ENCODE results near the gene PBX1. TPM values are rescaled to one million over a fixed set of nuclear protein-coding genes. Genes with fewer than 3 reads are reported as not detected.

Gene PBX1
- total and polyA plus RNA-seq, 4 donors: 2.2 to 17.3 (median 5.1) TPM

DNA sequence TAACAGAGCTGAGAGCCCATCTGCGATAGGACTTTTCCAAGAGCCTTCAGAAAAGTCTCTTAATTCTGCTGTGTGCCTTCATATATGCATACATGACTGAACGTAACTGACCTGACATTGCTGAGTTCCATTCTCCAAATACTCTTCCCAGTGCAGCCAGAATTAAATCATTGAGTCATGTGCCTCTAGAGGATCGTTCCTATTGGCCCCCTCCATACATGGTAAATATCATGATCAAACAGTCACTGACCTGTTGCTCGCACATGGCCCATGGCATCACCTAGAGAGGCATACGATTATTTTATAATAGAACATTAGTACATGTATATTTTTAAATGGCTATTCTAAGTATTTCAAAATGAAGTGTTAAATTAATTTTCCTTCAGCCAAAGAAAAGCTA, 186.8 kb downstream of the PBX1 start:
- Histone ChIP-seq H3K9ac (ENCODE audit: low read depth in 1 of 2, low read length in 2 of 2) (no peak overlapping the region), H3K27ac (ENCODE audit: low read depth in 1 of 2, low read length in 2 of 2) (no peak overlapping the region), H3K27me3 (ENCODE audit: control insufficient read depth in 4 of 4, insufficient read depth in 4 of 4, low read length in 3 of 4) (no peaks in the 10 kb centered on the region), H3K9me3 (ENCODE audit: control insufficient read depth in 4 of 4, low read length in 3 of 4) (no peaks in the 10 kb centered on the region), H3K4me1 (ENCODE audit: control insufficient read depth in 4 of 4, insufficient read depth in 4 of 4, low read length in 3 of 4) (peaks cover 0 to 4% (median 0%) of the 10 kb centered on the region in 4 donors), H3K4me3 (ENCODE audit: low read depth in 1 of 3, low read length in 3 of 3) (no peak overlapping the region), H3K36me3 (ENCODE audit: control insufficient read depth in 4 of 4, insufficient read depth in 3 of 4, low read depth in 1 of 4, low read length in 3 of 4) (no peaks in the 10 kb centered on the region)
- 95% methylated on average over 5 of the region's 5 CpGs for WGBS
- TF ChIP-seq YY1 (IDR thresholded peaks at IDR 0.05): no peak
- TF ChIP-seq EGR1 (IDR thresholded peaks at IDR 0.05; ENCODE audit: low read depth in 2 of 2): no peak
- TF ChIP-seq HNF4A (conservative IDR thresholded peaks at IDR 0.05): no peak
- no peak for TF ChIP-seq FOXA2 (IDR thresholded peaks at IDR 0.05)
- TF ChIP-seq SP1 (IDR thresholded peaks at IDR 0.05): no peak
- TF ChIP-seq, protein P1, sequence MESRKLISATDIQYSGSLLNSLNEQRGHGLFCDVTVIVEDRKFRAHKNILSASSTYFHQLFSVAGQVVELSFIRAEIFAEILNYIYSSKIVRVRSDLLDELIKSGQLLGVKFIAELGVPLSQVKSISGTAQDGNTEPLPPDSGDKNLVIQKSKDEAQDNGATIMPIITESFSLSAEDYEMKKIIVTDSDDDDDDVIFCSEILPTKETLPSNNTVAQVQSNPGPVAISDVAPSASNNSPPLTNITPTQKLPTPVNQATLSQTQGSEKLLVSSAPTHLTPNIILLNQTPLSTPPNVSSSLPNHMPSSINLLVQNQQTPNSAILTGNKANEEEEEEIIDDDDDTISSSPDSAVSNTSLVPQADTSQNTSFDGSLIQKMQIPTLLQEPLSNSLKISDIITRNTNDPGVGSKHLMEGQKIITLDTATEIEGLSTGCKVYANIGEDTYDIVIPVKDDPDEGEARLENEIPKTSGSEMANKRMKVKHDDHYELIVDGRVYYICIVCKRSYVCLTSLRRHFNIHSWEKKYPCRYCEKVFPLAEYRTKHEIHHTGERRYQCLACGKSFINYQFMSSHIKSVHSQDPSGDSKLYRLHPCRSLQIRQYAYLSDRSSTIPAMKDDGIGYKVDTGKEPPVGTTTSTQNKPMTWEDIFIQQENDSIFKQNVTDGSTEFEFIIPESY (IDR thresholded peaks at IDR 0.05): no peak
- no peak for DNase-seq (ENCODE audit: low spot score)

- H3K4me3 ChIP-seq (ENCODE audit: low read depth in 1 of 3, low read length in 3 of 3): no peak overlapping the region
- H3K27ac ChIP-seq (ENCODE audit: low read depth in 1 of 2, low read length in 2 of 2): no peak overlapping the region
- H3K4me1 ChIP-seq (ENCODE audit: control insufficient read depth in 4 of 4, insufficient read depth in 4 of 4, low read length in 3 of 4): peaks cover 0 to 4% (median 0%) of the 10 kb centered on the region in 4 donors
- no peaks in the 10 kb centered on the region for H3K27me3 ChIP-seq (ENCODE audit: control insufficient read depth in 4 of 4, insufficient read depth in 4 of 4, low read length in 3 of 4)
- no peak for TF ChIP-seq REST (IDR thresholded peaks at IDR 0.05)
- TF ChIP-seq FOXA1 (IDR thresholded peaks at IDR 0.05): no peak
- no peak for TF ChIP-seq RXRA (IDR thresholded peaks at IDR 0.05)
- TF ChIP-seq JUND (IDR thresholded peaks at IDR 0.05): no peak
- TF ChIP-seq TAF1 (conservative IDR thresholded peaks at IDR 0.05): no peak
- TF ChIP-seq CTCF (IDR thresholded peaks at IDR 0.05; ENCODE audit: low read depth, low read length, missing input control): no peak
- TF ChIP-seq RAD21 (IDR thresholded peaks at IDR 0.05): no peak
- no peak overlapping the region for H3K9ac ChIP-seq (ENCODE audit: low read depth in 1 of 2, low read length in 2 of 2)
- WGBS: 86% methylated on average over 5 of the region's 5 CpGs
- no peaks in the 10 kb centered on the region for H3K36me3 ChIP-seq (ENCODE audit: control insufficient read depth in 4 of 4, insufficient read depth in 3 of 4, low read depth in 1 of 4, low read length in 3 of 4)
- no peak for DNase-seq (ENCODE audit: low spot score)
- no peaks in the 10 kb centered on the region for H3K9me3 ChIP-seq (ENCODE audit: control insufficient read depth in 4 of 4, low read length in 3 of 4)
Measured at GRCh38 chr1:164746632-164747031, 187.6 kb downstream of the PBX1 start.
